WTC11 (cell line): ENCODE results near the gene EHBP1L1.

ENCODE experiments used
- CREB1 ChIP-seq: sonication (generic); formaldehyde crosslinking; IDR thresholded peaks from 2 replicates; pipeline ENCODE4 v1.8.0; 2023; ENCODE audit warnings: mild to moderate bottlenecking, missing genetic modification reagents
- CTCF ChIP-seq: fragments of 200-600 bp; IDR thresholded peaks from 2 replicates; pipeline ENCODE4 v1.8.0; 2022; ENCODE audit warnings: antibody characterized with exemption
- HMGXB4 ChIP-seq: sonication (generic); formaldehyde crosslinking; IDR thresholded peaks from 2 replicates; pipeline ENCODE4 v1.8.1; 2023; ENCODE audit warnings: mild to moderate bottlenecking, moderate library complexity, missing genetic modification reagents
- MAX ChIP-seq: sonication (generic); formaldehyde crosslinking; IDR thresholded peaks from 2 replicates; pipeline ENCODE4 v1.8.0; 2022; ENCODE audit warnings: mild to moderate bottlenecking, missing genetic modification reagents
- NFE2L1 ChIP-seq: sonication (generic); formaldehyde crosslinking; IDR thresholded peaks from 2 replicates; pipeline ENCODE4 v1.8.1; 2023; ENCODE audit warnings: missing genetic modification reagents
- PRDM15 ChIP-seq: sonication (generic); formaldehyde crosslinking; IDR thresholded peaks from 2 replicates; pipeline ENCODE4 v1.8.0; 2022; ENCODE audit warnings: missing genetic modification reagents
- TEAD4 ChIP-seq: sonication (generic); formaldehyde crosslinking; IDR thresholded peaks from 2 replicates; pipeline ENCODE4 v1.8.0; 2022; ENCODE audit warnings: mild to moderate bottlenecking, missing genetic modification reagents
- ZNF317 ChIP-seq: sonication (generic); formaldehyde crosslinking; IDR thresholded peaks from 2 replicates; pipeline ENCODE4 v1.8.1; 2023; ENCODE audit warnings: low read depth, mild to moderate bottlenecking, moderate library complexity, missing genetic modification reagents, borderline replicate concordance

- TF ChIP-seq HMGXB4 (CRISPR knock-in tag) = no peak
- TF ChIP-seq NFE2L1 (CRISPR knock-in tag) = no peak
- no peak for TF ChIP-seq CREB1 (CRISPR knock-in tag)
- TF ChIP-seq CTCF = no peak
- TF ChIP-seq TEAD4 (CRISPR knock-in tag) = no peak
- no peak for TF ChIP-seq ZNF317
- TF ChIP-seq MAX = no peak
- TF ChIP-seq PRDM15 (CRISPR knock-in tag) = no peak
These were observed 38.1 kb upstream of the EHBP1L1 start for GRCh38 chr11:65537620-65538231.
